ENCODE results near the gene PRCD. TPM values are rescaled to one million over a fixed set of nuclear protein-coding genes. Genes with fewer than 3 reads are reported as not detected.

Gene PRCD
- total RNA-seq, 1 donor from 2014 or later: 0.94 TPM

Other genes starting within 250 kb of the PRCD start
- 1.4 and 2.8 TPM in 2 replicates for gene QRICH2, start 231.8 kb upstream of the PRCD start, total RNA-seq
- gene PRPSAP1, start 186.1 kb upstream of the PRCD start, total RNA-seq: 54.5 and 58.5 TPM in 2 replicates
- 16.5 and 118 TPM in 2 replicates for gene SPHK1, start 155.4 kb upstream of the PRCD start, total RNA-seq
- gene UBE2O, start 86.9 kb upstream of the PRCD start, total RNA-seq: 9.9 and 36.8 TPM in 2 replicates
- gene AANAT, start 72.4 kb upstream of the PRCD start, total RNA-seq: 0.10 TPM in 1 of 2 replicates, not detected in the other
- gene RHBDF2, start 38.6 kb upstream of the PRCD start, total RNA-seq: 30.0 and 40.1 TPM in 2 replicates
- 10.3 and 49.8 TPM in 2 replicates for gene CYGB, start 2.3 kb upstream of the PRCD start, total RNA-seq
- gene ST6GALNAC2, start 45.8 kb downstream of the PRCD start, total RNA-seq: 3.5 and 8.0 TPM in 2 replicates
- gene ST6GALNAC1, start 103.7 kb downstream of the PRCD start, total RNA-seq: 0.52 TPM in 1 of 2 replicates, not detected in the other
- gene MXRA7, start 170.9 kb downstream of the PRCD start, total RNA-seq: 152 and 286 TPM in 2 replicates
- 18.2 and 18.4 TPM in 2 replicates for gene JMJD6, start 186.6 kb downstream of the PRCD start, total RNA-seq
- gene METTL23, start 186.8 kb downstream of the PRCD start, total RNA-seq: 27.0 and 31.6 TPM in 2 replicates
- 121 and 147 TPM in 2 replicates for gene SRSF2, start 197.3 kb downstream of the PRCD start, total RNA-seq
- gene MFSD11, start 198.1 kb downstream of the PRCD start, total RNA-seq: 21.1 and 23.1 TPM in 2 replicates